GM23338 (cell line): ENCODE results near the gene SIGLEC8. TPM values are rescaled to one million over a fixed set of nuclear protein-coding genes. Genes with fewer than 3 reads are reported as not detected.

Experiments used
- ATAC-seq: fragments of 200-7000 bp; cut with Tn5 transposase; 3 replicates; pipeline ENCODE4 v1.9.1; 2020
- DNase-seq: peaks from one replicate; pipeline ENCODE4 v3.0.0-alpha.2; 2015; ENCODE audit warnings: low spot score
- H2AFZ ChIP-seq: fragments of 200-600 bp; sonication (generic); 2 replicates; pipeline ENCODE4 v1.8.0; 2016; ENCODE audit warnings: antibody characterized with exemption, mild to moderate bottlenecking, moderate library complexity
- H3F3A ChIP-seq: fragments of 200-600 bp; sonication (generic); replicated peaks from 2 replicates; pipeline ENCODE4 v1.8.0; 2017; ENCODE audit warnings: antibody characterized with exemption, mixed run types, low read depth
- H3K27ac ChIP-seq: fragments of 200-600 bp; sonication (generic); 2 replicates; pipeline ENCODE4 v1.6.1; 2016; ENCODE audit warnings: low read depth
- H3K27me3 ChIP-seq: fragments of 200-600 bp; sonication (generic); 2 replicates; pipeline ENCODE4 v1.8.0; 2016; ENCODE audit warnings: mild to moderate bottlenecking, mixed run types, moderate library complexity; ENCODE audit not compliant: insufficient read depth
- H3K36me3 ChIP-seq: fragments of 200-600 bp; sonication (generic); 2 replicates; pipeline ENCODE4 v1.8.0; 2016; ENCODE audit warnings: mild to moderate bottlenecking; ENCODE audit not compliant: insufficient read depth
- H3K4me1 ChIP-seq: fragments of 200-600 bp; sonication (generic); 2 replicates; pipeline ENCODE4 v1.8.0; 2016; ENCODE audit warnings: mild to moderate bottlenecking, moderate library complexity; ENCODE audit not compliant: insufficient read depth
- H3K4me2 ChIP-seq: fragments of 200-600 bp; sonication (generic); 2 replicates; pipeline ENCODE4 v1.7.1; 2017; ENCODE audit warnings: mixed run types
- H3K4me3 ChIP-seq: fragments of 200-600 bp; sonication (generic); 2 replicates; pipeline ENCODE4 v1.6.1; 2016; ENCODE audit warnings: mixed run types
- H3K79me2 ChIP-seq: fragments of 200-600 bp; sonication (generic); replicated peaks from 2 replicates; pipeline ENCODE4 v1.8.0; 2017; ENCODE audit warnings: mild to moderate bottlenecking; ENCODE audit not compliant: insufficient read depth
- H3K9me2 ChIP-seq: fragments of 200-600 bp; sonication (generic); 2 replicates; pipeline ENCODE4 v1.8.0; 2017; ENCODE audit not compliant: insufficient read depth
- H4K20me1 ChIP-seq: fragments of 200-600 bp; sonication (generic); replicated peaks from 2 replicates; pipeline ENCODE4 v1.8.0; 2017; ENCODE audit warnings: mild to moderate bottlenecking; ENCODE audit not compliant: insufficient read depth
- H3K27ac Mint-ChIP-seq: 2 replicates; pipeline ENCODE4 v1.8.0; 2020; ENCODE audit warnings: inconsistent platforms, mild to moderate bottlenecking, moderate library complexity, mixed read lengths
- H3K27me3 Mint-ChIP-seq: 3 replicates; pipeline ENCODE4 v1.8.0; 2022; ENCODE audit warnings: low read depth, mild to moderate bottlenecking, moderate library complexity, mixed read lengths, inconsistent platforms; ENCODE audit not compliant: insufficient read depth, poor library complexity
- H3K36me3 Mint-ChIP-seq: 3 replicates; pipeline ENCODE4 v1.8.0; 2021; ENCODE audit warnings: low read depth, mild to moderate bottlenecking, inconsistent platforms, moderate library complexity, mixed read lengths
- H3K4me1 Mint-ChIP-seq: 3 replicates; pipeline ENCODE4 v1.8.0; 2020; ENCODE audit warnings: mild to moderate bottlenecking, inconsistent platforms, mixed read lengths
- H3K4me3 Mint-ChIP-seq: 3 replicates; pipeline ENCODE4 v1.8.0; 2021; ENCODE audit warnings: moderate library complexity, mild to moderate bottlenecking, inconsistent platforms, mixed read lengths
- H3K9me3 Mint-ChIP-seq: 3 replicates; pipeline ENCODE4 v1.8.0; 2020; ENCODE audit warnings: moderate library complexity, mild to moderate bottlenecking, inconsistent platforms, mixed read lengths
- CREB1 ChIP-seq: fragments of 250-450 bp; sonication (Bioruptor Pico); IDR thresholded peaks from 2 replicates; pipeline ENCODE4 v1.5.0; 2020; ENCODE audit warnings: low read depth, mild to moderate bottlenecking, moderate library complexity
- CTCF ChIP-seq, 2 experiments: fragments of 200-600 bp in 1 of 2; sonication (generic) in 1 of 2; conservative IDR thresholded peaks; 2 replicates each; pipeline versions ENCODE4 v1.5.1 to v1.6.1; 2016 to 2017; ENCODE audit warnings: antibody characterized with exemption in 2 of 2, low read depth in 2 of 2, mild to moderate bottlenecking in 2 of 2, moderate library complexity in 1 of 2
- ETS1 ChIP-seq: IDR thresholded peaks from 2 replicates; pipeline ENCODE4 v1.6.1; 2016; ENCODE audit warnings: antibody characterized with exemption
- EZH2 ChIP-seq: fragments of 200-600 bp; sonication (generic); IDR thresholded peaks from one replicate; pipeline ENCODE4 v1.8.0; 2017; ENCODE audit warnings: antibody characterized with exemption, mild to moderate bottlenecking, low read depth; ENCODE audit not compliant: unreplicated experiment
- EZH2phosphoT487 ChIP-seq: fragments of 200-600 bp; sonication (generic); IDR thresholded peaks from one replicate; pipeline ENCODE4 v1.8.1; 2018; ENCODE audit warnings: antibody characterized with exemption; ENCODE audit not compliant: unreplicated experiment
- STAT1 ChIP-seq: IDR thresholded peaks from one replicate; pipeline ENCODE4 v1.6.1; 2016; ENCODE audit warnings: antibody characterized with exemption; ENCODE audit not compliant: unreplicated experiment
- ZNF331 ChIP-seq: fragments of 250-450 bp; sonication (Bioruptor Pico); IDR thresholded peaks from 2 replicates; pipeline ENCODE4 v1.5.0; 2020; ENCODE audit warnings: low read depth, mild to moderate bottlenecking, moderate library complexity
- ZNF462 ChIP-seq: fragments of 250-450 bp; sonication (Bioruptor Pico); IDR thresholded peaks from 2 replicates; pipeline ENCODE4 v1.5.0; 2020; ENCODE audit warnings: mild to moderate bottlenecking, moderate library complexity
- long read RNA-seq: library from polyadenylated mRNA; unstranded; transcript quantifications from one replicate; pipeline ENCODE4 v2.0.0, GENCODE V29; 2020; ENCODE audit not compliant: unreplicated experiment
- polyA plus RNA-seq: library from polyadenylated mRNA; unstranded; fragments of >200 nt; fragmentation: Nextera tagmentation; extraction: Ambion mirVana; gene quantifications from 2 replicates; pipeline ENCODE4 v1.2.1, GENCODE V29; 2016
- total RNA-seq: library from RNA; depleted of rRNA; stranded (reverse); fragments of >200 nt; shearing (Covaris generic); gene quantifications from 2 replicates; pipeline ENCODE4 v1.2.3, GENCODE V29; 2014; rRNA removed
- TF ChIP-seq, protein P1 (sequence below): IDR thresholded peaks from one replicate; pipeline ENCODE4 v1.6.1; 2018; ENCODE audit warnings: antibody characterized with exemption; ENCODE audit not compliant: unreplicated experiment

Gene SIGLEC8
- total RNA-seq (not detected in 2 replicates), polyA plus RNA-seq (not detected in 2 replicates)
- long read RNA-seq = 0 reads

DNA sequence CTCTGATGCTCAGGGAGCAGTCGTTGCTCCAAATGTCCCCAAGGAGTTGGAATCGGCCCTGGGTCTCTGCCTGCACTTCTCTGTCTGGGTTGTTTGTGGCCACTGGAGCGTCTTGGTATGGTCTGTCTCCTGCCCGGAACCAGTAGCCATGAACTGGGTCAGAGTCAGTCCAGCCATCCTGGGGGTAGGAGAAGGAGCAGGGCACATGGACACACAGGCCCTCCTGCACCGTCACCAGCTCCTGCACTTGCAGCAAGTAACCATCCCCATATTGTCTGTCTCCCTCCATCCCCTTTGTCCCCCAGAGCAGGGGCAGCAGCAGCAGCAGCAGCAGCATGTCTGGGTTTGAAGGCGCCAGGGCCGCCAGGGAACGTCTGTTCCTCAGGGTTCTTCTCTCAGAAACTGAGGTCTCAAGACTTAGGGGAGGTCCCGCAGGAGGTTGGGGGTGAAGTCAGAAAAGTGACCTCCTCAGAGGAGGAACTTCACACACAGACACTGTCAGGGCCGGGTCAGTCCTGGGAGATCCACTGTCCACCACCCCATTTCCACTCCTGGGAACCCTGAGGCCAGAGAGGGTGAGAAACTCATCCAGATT, at the start of gene SIGLEC8:
Gene SIGLEC8, minus strand, starts transcription at position 404 of the 595 bp plus-strand sequence. Its CDS starts 67 bp downstream, at position 337.
- Mint-ChIP-seq H3K27me3 (peaks cover 11% of the 10 kb centered on the region), H3K36me3 (peaks cover 7% of the 10 kb centered on the region), H3K9me3 (peaks cover 43% of the 10 kb centered on the region), H3K27ac (no peak within 1 kb of the TSS), H3K4me1 (no peaks in the 10 kb centered on the region; the same call in 2 of the 3 replicates), H3K4me3 (no peak within 1 kb of the TSS)
- Histone ChIP-seq H3K9me2 (peaks cover 3% of the 10 kb centered on the region; the same call in 1 of the 2 replicates), H2AFZ (no peak within 1 kb of the TSS), H3K27ac (no peak within 1 kb of the TSS), H3F3A (no peaks in the 10 kb centered on the region), H3K36me3 (no peaks in the 10 kb centered on the region), H3K4me1 (no peaks in the 10 kb centered on the region), H3K27me3 (no peaks in the 10 kb centered on the region), H3K4me3 (no peak within 1 kb of the TSS), H3K4me2 (no peak within 1 kb of the TSS), H3K79me2 (no peaks in the 10 kb centered on the region), H4K20me1 (no peaks in the 10 kb centered on the region)
- ATAC-seq (no peak), DNase-seq (no peak)
- TF ChIP-seq, protein P1, sequence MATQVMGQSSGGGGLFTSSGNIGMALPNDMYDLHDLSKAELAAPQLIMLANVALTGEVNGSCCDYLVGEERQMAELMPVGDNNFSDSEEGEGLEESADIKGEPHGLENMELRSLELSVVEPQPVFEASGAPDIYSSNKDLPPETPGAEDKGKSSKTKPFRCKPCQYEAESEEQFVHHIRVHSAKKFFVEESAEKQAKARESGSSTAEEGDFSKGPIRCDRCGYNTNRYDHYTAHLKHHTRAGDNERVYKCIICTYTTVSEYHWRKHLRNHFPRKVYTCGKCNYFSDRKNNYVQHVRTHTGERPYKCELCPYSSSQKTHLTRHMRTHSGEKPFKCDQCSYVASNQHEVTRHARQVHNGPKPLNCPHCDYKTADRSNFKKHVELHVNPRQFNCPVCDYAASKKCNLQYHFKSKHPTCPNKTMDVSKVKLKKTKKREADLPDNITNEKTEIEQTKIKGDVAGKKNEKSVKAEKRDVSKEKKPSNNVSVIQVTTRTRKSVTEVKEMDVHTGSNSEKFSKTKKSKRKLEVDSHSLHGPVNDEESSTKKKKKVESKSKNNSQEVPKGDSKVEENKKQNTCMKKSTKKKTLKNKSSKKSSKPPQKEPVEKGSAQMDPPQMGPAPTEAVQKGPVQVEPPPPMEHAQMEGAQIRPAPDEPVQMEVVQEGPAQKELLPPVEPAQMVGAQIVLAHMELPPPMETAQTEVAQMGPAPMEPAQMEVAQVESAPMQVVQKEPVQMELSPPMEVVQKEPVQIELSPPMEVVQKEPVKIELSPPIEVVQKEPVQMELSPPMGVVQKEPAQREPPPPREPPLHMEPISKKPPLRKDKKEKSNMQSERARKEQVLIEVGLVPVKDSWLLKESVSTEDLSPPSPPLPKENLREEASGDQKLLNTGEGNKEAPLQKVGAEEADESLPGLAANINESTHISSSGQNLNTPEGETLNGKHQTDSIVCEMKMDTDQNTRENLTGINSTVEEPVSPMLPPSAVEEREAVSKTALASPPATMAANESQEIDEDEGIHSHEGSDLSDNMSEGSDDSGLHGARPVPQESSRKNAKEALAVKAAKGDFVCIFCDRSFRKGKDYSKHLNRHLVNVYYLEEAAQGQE = no peak
- TF ChIP-seq EZH2 (no peak), CTCF (conservative IDR thresholded peaks at IDR 0.05; ENCODE audit: low read depth in 2 of 2) (no peak), STAT1 (no peak), CREB1 (CRISPR knock-in tag) (no peak), EZH2phosphoT487 (no peak), ZNF462 (no peak), ETS1 (no peak), ZNF331 (no peak)
